Middle frontal gyrus (tissue), 1 donor: ENCODE results near the gene ODC1.
"Not testable (repeated sequence)": the region's sequence is repeated elsewhere in the genome, so short reads cannot be mapped to it uniquely, and the experiment has no call there.

Experiments used
- DNase-seq: peaks from one replicate; pipeline ENCODE4 v3.0.0-alpha.2; 2015; ENCODE audit warnings: low spot score; ENCODE audit errors: extremely low spot score

The ODC1 gene

GRCh38 chr2:10478916-10479315, 30.8 kb upstream of the ODC1 start:
- no peak for DNase-seq

GRCh38 chr2:10478298-10478625, 30.1 kb upstream of the ODC1 start:
- DNase-seq = no peak

GRCh38 chr2:10477443-10478297, 29.5 kb upstream of the ODC1 start:
- DNase-seq = no peak

DNA sequence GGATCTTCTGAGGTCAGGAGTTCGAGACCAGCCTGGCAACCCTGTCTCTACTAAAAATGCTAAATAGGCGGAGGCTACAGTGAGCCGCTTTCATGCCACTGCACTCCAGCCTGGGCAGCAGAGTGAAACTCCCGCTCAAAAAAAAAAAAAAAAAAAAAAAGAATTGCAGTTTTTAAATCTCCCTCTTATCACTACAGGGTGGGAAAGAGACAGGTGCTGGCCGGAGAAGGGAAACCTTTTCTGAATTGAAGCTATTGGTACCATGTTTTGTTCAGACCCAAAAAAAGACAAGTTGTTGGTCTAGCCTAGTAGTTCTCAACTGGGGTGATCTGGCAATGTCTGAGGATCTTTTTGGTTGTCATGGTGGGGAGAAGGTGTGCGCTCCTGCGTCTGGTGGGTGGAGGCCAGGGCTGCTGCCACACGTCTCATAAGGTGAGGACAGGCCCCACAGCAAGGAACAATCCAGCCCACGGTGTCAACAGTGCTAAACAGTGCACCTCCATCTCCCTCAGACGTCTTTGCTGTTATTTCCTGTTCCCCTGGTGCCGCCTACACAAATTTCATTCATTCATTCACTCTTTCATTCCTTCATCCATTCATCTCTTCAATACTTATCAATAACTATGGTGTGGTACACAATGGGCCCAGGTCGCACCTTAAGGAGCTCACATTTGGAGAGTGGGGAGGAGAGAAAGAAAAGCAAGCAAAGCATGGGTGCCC, 28.8 kb upstream of the ODC1 start:
- no peak for DNase-seq

DNA sequence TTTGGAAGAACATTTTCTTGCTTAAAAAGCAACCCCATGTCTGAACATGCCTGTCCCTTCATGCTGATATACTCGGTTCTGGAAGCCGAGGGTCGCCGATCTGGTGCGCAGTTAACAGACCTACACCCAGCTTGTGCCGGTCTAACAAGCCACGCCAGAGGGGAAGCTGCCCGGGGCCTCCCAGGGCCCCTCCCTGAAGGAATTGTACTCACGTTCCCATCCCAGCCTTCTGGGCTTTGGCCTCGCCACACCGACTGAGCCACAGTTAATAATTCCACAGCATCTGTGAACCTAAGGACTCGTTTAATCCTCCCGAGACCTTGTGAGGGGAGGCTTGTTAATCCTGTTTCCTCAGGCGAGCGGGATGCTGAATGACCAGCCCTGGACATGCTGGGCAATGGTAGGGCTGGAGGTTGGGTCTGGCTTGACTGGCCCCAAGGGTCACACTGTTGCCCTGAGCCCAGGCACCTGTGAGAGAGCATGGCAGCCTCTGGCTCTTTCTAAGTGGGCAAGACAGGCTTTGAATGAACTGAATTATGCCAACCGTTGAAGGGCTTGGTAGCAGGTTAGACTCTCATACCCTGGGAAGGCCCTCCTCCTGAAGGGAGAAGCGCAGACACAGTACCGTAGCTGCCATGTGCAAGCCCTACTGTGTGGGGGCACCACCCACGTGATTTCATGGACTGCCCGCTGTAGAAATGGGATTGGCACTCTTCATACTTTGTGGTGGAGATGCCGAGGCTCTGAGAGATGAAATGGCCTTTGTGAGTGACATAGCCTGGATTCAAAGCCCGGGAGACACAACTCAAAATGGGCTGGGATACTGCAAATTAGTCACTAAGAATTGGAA, 27.9 kb upstream of the ODC1 start:
- DNase-seq = no peak

DNA sequence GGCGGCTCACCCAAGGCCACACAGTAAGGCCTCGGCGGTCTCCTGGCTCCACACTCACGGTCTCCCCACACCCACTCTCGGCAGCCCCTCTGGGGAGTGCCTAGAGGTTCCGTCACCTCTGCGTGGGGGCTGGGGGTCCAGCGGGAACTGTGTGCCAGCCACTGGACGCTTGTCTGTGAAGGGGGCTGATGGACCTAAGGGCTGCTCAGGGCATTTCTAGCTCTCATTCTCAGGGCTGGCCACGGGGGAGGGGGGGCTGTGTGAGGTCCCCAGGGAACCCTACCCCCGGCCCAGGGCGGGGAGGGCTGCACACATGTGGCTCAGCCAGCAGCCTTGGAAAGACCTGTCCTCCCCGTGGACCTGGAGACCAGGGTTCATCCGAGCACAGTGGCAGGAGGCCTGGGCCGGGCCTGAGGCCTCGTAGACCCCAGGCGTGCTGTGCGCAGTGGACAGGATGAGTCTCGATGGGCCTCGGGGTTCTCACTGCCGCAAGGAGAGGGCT, 27.1 kb upstream of the ODC1 start:
- DNase-seq = no peak

DNA sequence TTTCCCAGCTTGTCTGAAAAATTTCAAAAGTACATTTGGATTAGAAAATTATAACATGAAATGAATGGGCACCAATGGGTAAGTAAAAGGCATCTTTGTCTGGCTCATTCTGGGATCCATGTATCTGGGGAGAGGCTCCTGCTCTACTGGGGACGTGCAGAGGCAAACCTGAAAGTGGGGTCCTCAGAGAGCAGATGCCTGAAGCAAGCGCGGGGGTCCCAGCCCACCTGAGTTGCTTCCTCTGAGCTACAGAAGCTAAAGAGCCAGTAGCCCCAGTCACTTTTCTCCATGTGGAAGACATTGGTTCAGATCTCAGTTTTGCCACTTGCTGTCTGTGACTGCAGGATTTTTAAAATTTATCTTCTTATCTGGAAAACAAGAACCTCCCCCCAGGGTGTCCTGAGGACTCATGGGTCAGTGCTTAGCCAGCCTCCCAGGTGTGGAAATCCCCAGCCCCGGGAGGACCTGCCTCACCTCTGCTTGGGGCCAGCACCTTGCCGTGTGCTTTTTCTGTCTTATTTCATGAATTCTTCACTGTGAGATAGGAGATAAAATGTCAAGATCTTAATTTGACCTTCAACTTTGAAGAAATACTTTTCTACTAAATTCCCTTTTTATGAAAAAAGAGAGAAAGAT, 25.1 kb upstream of the ODC1 start:
- DNase-seq = no peak

DNA sequence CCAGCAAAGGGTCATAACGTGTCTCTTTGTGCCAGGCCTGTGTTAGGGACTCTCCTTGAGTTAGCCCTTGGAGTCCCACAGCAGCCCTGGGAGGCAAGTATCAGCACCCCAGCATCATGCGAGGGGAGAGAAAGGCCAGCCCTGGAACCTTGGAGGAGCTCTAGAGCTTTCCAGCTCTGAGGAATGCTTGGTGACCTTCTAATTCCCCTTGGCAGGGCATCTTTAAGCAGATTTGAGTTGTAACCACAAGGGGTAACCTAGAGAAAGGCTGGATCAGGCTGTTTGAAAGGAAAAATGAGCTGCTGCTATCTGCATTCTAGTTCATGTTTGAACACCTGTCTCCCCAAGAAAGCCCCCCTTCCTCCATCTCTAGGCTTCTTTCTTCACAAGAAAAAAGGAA, 23.8 kb upstream of the ODC1 start:
- no peak for DNase-seq

GRCh38 chr2:10471046-10471571, 23.0 kb upstream of the ODC1 start:
- no peak for DNase-seq

GRCh38 chr2:10469955-10470608, 22.0 kb upstream of the ODC1 start:
- DNase-seq = no peak

DNA sequence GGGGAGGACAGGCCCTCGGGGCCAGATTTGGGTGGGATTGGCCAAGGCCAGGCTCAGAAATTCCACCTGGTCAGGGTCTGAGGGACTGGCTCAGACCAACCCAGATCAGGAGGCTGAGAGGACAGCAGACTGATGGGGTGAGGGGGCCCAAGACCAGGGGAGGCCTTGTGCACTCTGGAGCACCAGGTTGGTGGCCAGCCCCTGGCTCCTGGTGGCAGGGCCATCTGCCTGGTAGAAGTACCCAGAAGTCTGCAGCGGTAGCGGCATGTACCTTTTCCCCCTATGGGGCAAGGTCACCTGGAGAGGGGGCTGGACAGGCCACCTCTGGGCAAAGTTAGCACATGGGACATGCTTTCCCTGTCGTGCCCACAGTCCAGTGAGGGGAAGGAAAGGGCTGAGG, 21.2 kb upstream of the ODC1 start:
- no peak for DNase-seq

- DNase-seq = no peak
Observed at GRCh38 chr2:10467401-10467800, 19.3 kb upstream of the ODC1 start.

GRCh38 chr2:10466801-10467200, 18.7 kb upstream of the ODC1 start:
- DNase-seq = no peak

GRCh38 chr2:10465910-10466309, 17.8 kb upstream of the ODC1 start:
- DNase-seq = no peak

- no peak for DNase-seq
Observed at GRCh38 chr2:10462178-10463083, 14.3 kb upstream of the ODC1 start.

DNA sequence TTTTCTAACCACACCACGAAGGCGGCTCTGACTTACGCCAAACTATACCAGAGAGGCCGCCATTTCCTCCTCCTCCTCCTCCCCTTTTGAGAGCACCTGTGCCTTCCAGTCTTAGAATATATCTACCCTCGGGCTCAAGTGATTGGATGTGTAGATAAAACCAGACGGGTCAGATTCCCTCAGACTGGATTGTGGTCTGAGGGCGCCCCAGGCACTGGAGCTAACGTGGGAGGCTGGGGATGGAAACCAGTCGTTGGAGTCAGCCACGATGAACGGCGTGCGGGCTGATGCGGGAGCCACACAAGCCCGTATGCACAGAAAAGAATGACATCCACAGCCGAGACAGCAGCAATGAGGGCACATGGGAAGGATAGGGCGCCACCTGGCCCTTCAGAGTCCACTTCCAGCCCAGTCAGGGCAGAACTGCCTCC, 12.3 kb upstream of the ODC1 start:
- no peak for DNase-seq

DNA sequence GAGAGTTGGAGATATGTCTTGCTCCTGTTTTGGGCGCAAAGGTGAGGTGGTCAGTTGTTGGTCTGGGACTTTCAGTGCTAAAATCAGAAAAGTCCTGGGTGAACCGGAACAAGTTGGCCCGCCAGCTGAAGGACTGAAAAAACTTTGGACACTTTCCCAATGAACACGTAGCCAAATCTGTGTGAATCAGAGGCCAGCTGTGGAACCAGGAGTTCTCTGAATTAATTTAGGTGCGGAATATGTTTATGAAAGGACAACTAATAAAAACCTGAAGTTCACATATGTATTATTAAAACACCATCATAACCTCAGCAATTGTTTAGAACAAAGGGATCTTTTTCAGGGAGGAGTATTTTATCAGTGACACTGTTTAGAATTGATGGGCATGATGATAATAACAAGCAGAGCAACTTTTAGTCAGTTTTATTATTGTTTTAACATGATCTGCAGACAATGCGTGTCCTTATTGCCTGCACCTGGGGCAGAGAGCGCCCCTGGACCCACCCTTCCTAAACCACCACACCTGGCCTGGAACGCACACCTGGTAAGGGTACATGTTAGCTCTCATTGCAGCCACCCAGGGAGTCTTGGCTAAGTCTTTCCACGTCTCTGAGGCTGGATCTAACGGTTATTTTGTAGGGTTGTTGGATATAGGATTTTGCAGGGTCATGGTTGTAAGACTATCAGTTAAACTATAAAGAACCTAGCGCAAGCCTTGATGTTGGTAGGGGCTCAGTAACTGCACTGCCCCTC, 9.9 kb upstream of the ODC1 start:
- no peak for DNase-seq

DNA sequence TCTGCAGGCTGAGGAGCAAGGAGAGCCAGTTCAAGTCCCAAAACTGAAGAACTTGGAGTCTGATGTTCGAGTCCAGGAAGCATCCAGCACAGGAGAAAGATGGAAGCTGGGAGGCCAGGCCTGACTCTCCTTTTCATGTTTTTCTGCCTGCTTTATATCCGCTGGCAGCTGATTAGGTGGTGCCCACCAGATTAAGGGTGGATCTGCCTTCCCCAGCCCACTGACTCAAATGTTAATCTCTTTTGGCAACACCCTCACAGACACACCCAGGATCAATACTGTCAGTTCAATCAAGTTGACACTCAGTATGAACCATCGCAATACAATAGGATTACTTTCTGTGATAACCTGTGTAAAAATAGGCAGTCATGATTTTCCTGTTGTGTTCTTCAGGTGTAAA, 9.1 kb upstream of the ODC1 start:
- DNase-seq = not testable (repeated sequence)

- no peak for DNase-seq
Observed at GRCh38 chr2:10454505-10454904, 6.4 kb upstream of the ODC1 start.
